ENCODE results near the gene CYP4F22. TPM values are rescaled to one million over a fixed set of nuclear protein-coding genes. Genes with fewer than 3 reads are reported as not detected.
"Not testable (repeated sequence)": the region's sequence is repeated elsewhere in the genome, so short reads cannot be mapped to it uniquely, and the experiment has no call there.

CYP4F22 gene
- total and polyA plus RNA-seq, 10 of the 15 experiments (the other 5 are each of a cell fraction or from before 2014, with no cell fraction given), result not detected

DNA sequence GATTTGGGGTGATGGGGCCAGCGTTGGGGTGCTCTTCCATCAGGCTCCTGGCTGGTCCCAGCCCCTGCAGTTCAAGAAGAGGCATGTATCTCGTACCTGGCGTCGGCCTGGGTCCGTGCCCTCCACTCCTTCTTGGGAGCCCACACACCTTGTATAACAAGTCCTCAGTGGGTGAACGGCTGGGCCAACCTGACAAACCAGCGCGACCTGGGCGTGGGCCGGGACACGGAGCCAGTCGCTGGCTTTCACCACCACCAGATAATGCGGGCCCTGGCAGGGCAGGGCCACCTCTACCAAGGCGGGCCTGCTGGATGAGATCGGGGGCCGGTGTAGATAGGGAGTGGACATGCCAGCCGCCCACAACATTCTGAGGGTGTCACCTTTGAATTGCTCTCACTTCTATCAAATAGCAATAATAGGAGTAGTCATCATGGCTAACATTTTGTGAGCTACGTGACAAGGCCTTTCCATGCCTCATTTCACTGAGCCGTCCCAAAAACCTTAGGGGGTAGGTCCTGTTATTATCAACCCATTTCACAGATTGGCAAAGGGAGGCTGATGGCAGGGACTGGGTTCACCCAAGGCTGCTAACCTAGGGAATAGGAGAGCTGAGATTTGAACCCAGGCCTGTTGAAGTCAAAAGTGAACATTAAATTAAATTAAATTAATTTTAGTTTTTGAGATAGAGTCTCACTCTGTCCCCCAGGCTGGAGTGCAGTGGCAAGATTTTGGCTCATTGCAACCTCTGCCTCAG, 3.5 kb downstream of the CYP4F22 start (continued):
- no peak for TF ChIP-seq SUZ12 (IDR thresholded peaks at IDR 0.05; ENCODE audit: unreplicated experiment)

DNA sequence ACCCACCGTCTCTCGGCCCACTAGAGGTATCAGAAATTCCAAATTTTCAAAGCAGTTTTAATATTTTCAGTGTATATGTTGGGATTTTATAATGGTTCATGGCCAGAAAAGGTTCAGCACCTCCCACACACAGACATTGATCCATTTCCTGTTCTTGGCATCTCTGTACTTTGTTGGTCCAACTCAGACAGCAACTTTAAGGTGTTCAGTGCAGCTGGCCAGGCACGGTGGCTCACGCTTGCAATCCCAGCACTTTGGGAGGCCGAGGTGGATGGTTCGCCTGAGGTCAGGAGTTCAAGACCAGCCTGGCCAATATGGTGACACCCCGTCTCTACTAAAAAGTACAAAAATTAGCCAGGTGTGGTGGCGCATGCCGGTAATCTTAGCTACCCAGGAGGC, 6.9 kb downstream of the CYP4F22 start:
- CTCF ChIA-PET; ATAC-seq; DNase-seq (ENCODE audit: low read depth, low spot score); in situ Hi-C loops (cut with MboI); RAD21 ChIA-PET (ENCODE audit: unreplicated experiment); H3K27ac ChIP-seq (ENCODE audit: control insufficient read depth, insufficient read depth); POLR2A ChIA-PET; H3K36me3 ChIP-seq (ENCODE audit: control insufficient read depth in 2 of 2, insufficient read depth in 2 of 2, low read length in 1 of 2); H3K79me2 ChIP-seq (ENCODE audit: control insufficient read depth, insufficient read depth, low read length); H3K4me1 ChIP-seq (ENCODE audit: control insufficient read depth, insufficient read depth, low read length); H3K9me3 ChIP-seq (replicated peaks; ENCODE audit: control insufficient read depth, insufficient read depth, low read length); SMC1A ChIA-PET (ENCODE audit: uncharacterized antibody, unreplicated experiment); H3K27me3 ChIP-seq (replicated peaks in 1 of 2; ENCODE audit: control insufficient read depth in 2 of 2, insufficient read depth in 2 of 2, low read length in 1 of 2); H4K20me1 ChIP-seq (ENCODE audit: control insufficient read depth, insufficient read depth); H3K4me3 ChIP-seq; H2AFZ ChIP-seq (ENCODE audit: control insufficient read depth, low read depth, low read length); intact Hi-C loops (cut with micrococcal nuclease; ENCODE audit: unreplicated experiment); H3K9ac ChIP-seq (ENCODE audit: control insufficient read depth, insufficient read depth, low read length); FAIRE-seq; BruUV-seq (replicated peaks); H3K4me2 ChIP-seq (ENCODE audit: control insufficient read depth, insufficient read depth): not testable (repeated sequence)
- WGBS (ENCODE audit: insufficient coverage, insufficient replicate concordance, low lambda C conversion rate, missing lambda C conversion rate), result 87% methylated on average over 9 of the region's 9 CpGs

DNA sequence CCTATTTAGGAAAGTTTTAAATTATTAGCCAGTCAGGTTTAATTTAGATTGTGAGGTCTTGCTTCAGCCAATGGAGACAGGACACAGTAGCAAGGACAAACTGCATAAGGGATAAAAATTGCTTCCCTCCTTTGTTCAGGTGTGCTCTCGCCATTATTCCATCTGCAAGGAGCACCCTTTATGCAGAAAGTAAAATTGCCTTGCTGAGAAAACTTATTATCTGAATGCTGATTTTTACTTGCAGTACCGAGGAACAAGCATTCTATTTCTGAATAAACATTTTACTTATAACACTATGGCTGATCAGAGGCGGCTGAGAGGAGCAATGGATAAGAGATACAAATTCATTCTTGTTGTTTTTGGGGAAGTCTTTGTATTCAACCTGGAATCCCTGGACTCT, 8.0 kb downstream of the CYP4F22 start:
- WGBS (ENCODE audit: insufficient coverage, insufficient replicate concordance, low lambda C conversion rate, missing lambda C conversion rate), result 43% methylated on average over 3 of the region's 3 CpGs
- Histone ChIP-seq H3K4me1 (ENCODE audit: control insufficient read depth, insufficient read depth, low read length) (no peaks in the 10 kb centered on the region), H2AFZ (ENCODE audit: control insufficient read depth, low read depth, low read length) (no peak overlapping the region), H3K4me2 (ENCODE audit: control insufficient read depth, insufficient read depth) (no peak overlapping the region), H3K9me3 (replicated peaks; ENCODE audit: control insufficient read depth, insufficient read depth, low read length) (no peaks in the 10 kb centered on the region; the same call in 1 of the 3 replicates), H3K79me2 (ENCODE audit: control insufficient read depth, insufficient read depth, low read length) (no peaks in the 10 kb centered on the region), H3K36me3 (ENCODE audit: control insufficient read depth in 2 of 2, insufficient read depth in 2 of 2, low read length in 1 of 2) (no peaks in the 10 kb centered on the region), H3K4me3 (no peak overlapping the region), H3K27ac (ENCODE audit: control insufficient read depth, insufficient read depth) (no peak overlapping the region), H4K20me1 (ENCODE audit: control insufficient read depth, insufficient read depth) (no peaks in the 10 kb centered on the region), H3K9ac (ENCODE audit: control insufficient read depth, insufficient read depth, low read length) (no peak overlapping the region), H3K27me3 (replicated peaks in 1 of 2; ENCODE audit: control insufficient read depth in 2 of 2, insufficient read depth in 2 of 2, low read length in 1 of 2) (no peaks in the 10 kb centered on the region)
- CTCF ChIA-PET, result no interaction called here
- in situ Hi-C loops (cut with MboI), result no loop called here
- DNase-seq (ENCODE audit: low read depth, low spot score) (no peak), ATAC-seq (no peak), FAIRE-seq (no peak)
- RAD21 ChIA-PET (ENCODE audit: unreplicated experiment), result no interaction called here
- SMC1A ChIA-PET (ENCODE audit: uncharacterized antibody, unreplicated experiment), result no interaction called here
- POLR2A ChIA-PET, result no interaction called here
- BruUV-seq (replicated peaks), result no TSS peak
- intact Hi-C loops (cut with micrococcal nuclease; ENCODE audit: unreplicated experiment), result no loop called here
- TF ChIP-seq, protein P1, sequence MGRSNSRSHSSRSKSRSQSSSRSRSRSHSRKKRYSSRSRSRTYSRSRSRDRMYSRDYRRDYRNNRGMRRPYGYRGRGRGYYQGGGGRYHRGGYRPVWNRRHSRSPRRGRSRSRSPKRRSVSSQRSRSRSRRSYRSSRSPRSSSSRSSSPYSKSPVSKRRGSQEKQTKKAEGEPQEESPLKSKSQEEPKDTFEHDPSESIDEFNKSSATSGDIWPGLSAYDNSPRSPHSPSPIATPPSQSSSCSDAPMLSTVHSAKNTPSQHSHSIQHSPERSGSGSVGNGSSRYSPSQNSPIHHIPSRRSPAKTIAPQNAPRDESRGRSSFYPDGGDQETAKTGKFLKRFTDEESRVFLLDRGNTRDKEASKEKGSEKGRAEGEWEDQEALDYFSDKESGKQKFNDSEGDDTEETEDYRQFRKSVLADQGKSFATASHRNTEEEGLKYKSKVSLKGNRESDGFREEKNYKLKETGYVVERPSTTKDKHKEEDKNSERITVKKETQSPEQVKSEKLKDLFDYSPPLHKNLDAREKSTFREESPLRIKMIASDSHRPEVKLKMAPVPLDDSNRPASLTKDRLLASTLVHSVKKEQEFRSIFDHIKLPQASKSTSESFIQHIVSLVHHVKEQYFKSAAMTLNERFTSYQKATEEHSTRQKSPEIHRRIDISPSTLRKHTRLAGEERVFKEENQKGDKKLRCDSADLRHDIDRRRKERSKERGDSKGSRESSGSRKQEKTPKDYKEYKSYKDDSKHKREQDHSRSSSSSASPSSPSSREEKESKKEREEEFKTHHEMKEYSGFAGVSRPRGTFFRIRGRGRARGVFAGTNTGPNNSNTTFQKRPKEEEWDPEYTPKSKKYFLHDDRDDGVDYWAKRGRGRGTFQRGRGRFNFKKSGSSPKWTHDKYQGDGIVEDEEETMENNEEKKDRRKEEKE (IDR thresholded peaks at IDR 0.05), result no peak
- TF ChIP-seq, protein P2, sequence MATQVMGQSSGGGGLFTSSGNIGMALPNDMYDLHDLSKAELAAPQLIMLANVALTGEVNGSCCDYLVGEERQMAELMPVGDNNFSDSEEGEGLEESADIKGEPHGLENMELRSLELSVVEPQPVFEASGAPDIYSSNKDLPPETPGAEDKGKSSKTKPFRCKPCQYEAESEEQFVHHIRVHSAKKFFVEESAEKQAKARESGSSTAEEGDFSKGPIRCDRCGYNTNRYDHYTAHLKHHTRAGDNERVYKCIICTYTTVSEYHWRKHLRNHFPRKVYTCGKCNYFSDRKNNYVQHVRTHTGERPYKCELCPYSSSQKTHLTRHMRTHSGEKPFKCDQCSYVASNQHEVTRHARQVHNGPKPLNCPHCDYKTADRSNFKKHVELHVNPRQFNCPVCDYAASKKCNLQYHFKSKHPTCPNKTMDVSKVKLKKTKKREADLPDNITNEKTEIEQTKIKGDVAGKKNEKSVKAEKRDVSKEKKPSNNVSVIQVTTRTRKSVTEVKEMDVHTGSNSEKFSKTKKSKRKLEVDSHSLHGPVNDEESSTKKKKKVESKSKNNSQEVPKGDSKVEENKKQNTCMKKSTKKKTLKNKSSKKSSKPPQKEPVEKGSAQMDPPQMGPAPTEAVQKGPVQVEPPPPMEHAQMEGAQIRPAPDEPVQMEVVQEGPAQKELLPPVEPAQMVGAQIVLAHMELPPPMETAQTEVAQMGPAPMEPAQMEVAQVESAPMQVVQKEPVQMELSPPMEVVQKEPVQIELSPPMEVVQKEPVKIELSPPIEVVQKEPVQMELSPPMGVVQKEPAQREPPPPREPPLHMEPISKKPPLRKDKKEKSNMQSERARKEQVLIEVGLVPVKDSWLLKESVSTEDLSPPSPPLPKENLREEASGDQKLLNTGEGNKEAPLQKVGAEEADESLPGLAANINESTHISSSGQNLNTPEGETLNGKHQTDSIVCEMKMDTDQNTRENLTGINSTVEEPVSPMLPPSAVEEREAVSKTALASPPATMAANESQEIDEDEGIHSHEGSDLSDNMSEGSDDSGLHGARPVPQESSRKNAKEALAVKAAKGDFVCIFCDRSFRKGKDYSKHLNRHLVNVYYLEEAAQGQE (IDR thresholded peaks at IDR 0.05; ENCODE audit: low read depth, low read length), result no peak
- TF ChIP-seq DPF2 (IDR thresholded peaks at IDR 0.05) (no peak), NBN (IDR thresholded peaks at IDR 0.05) (no peak), WRNIP1 (IDR thresholded peaks at IDR 0.05; ENCODE audit: borderline replicate concordance, low read depth, low read length) (no peak)
- TF ChIP-seq, protein P3, sequence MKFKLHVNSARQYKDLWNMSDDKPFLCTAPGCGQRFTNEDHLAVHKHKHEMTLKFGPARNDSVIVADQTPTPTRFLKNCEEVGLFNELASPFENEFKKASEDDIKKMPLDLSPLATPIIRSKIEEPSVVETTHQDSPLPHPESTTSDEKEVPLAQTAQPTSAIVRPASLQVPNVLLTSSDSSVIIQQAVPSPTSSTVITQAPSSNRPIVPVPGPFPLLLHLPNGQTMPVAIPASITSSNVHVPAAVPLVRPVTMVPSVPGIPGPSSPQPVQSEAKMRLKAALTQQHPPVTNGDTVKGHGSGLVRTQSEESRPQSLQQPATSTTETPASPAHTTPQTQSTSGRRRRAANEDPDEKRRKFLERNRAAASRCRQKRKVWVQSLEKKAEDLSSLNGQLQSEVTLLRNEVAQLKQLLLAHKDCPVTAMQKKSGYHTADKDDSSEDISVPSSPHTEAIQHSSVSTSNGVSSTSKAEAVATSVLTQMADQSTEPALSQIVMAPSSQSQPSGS (IDR thresholded peaks at IDR 0.05; ENCODE audit: low read length), result no peak

All from GM12878 (cell line).